ENCODE results near the gene BBS2. TPM values are rescaled to one million over a fixed set of nuclear protein-coding genes. Genes with fewer than 3 reads are reported as not detected.

The BBS2 gene
- total and polyA plus RNA-seq, 2 of the 13 experiments (the other 11 are each of a cell fraction or from before 2014, with no cell fraction given), result 59.7 to 68.3 TPM

GRCh38 chr16:56450986-56451752, 68.7 kb downstream of the BBS2 start, which contains the start of the genes NUDT21 and OGFOD1 (continued):
- TF ChIP-seq ARNT2 (CRISPR knock-in tag; IDR thresholded peaks at IDR 0.05; ENCODE audit: low read depth), result peak; percentile 67; the same call in 1 of the 2 replicates
- no peak for TF ChIP-seq ZNF10 (CRISPR knock-in tag; IDR thresholded peaks at IDR 0.05; ENCODE audit: borderline replicate concordance, low read depth)
- TF ChIP-seq FIP1L1 (IDR thresholded peaks at IDR 0.05; ENCODE audit: borderline replicate concordance, insufficient read depth, low read depth, low read length), result no peak
- peak; percentile 94 for TF ChIP-seq YEATS4 (CRISPR knock-in tag; IDR thresholded peaks at IDR 0.05; ENCODE audit: borderline replicate concordance)
- peak; percentile 69; the same call in 1 of the 2 replicates for TF ChIP-seq ZBTB39 (CRISPR knock-in tag; IDR thresholded peaks at IDR 0.05)
- TF ChIP-seq KAT2B (IDR thresholded peaks at IDR 0.05; ENCODE audit: borderline replicate concordance, low read depth, low read length), result no peak
- TF ChIP-seq EED (CRISPR knock-in tag; IDR thresholded peaks at IDR 0.05), result 0 out of 2 replicates have a peak, but pooled peaks have one; percentile 10
- TF ChIP-seq SATB2 (CRISPR knock-in tag; IDR thresholded peaks at IDR 0.05), result peak; percentile 76; the same call in 1 of the 2 replicates
- TF ChIP-seq TOE1 (CRISPR knock-in tag; IDR thresholded peaks at IDR 0.05), result no peak; the same call in 1 of the 2 replicates
- TF ChIP-seq ZNF546 (CRISPR knock-in tag; conservative IDR thresholded peaks at IDR 0.05), result peak; percentile 88
- peak; percentile 48; the same call in 1 of the 2 replicates for TF ChIP-seq KLF6 (CRISPR knock-in tag; IDR thresholded peaks at IDR 0.05)
- TF ChIP-seq ZBTB14 (CRISPR knock-in tag; IDR thresholded peaks at IDR 0.05), result peak; percentile 5; the same call in 1 of the 2 replicates
- peak; percentile 89 for TF ChIP-seq SP4 (CRISPR knock-in tag; IDR thresholded peaks at IDR 0.05)
- no peak for TF ChIP-seq SNAPC2 (CRISPR knock-in tag; IDR thresholded peaks at IDR 0.05)
- TF ChIP-seq ZNF782 (CRISPR knock-in tag; IDR thresholded peaks at IDR 0.05; ENCODE audit: borderline replicate concordance), result no peak
- no peak for TF ChIP-seq PAX8 (CRISPR knock-in tag; IDR thresholded peaks at IDR 0.05; ENCODE audit: borderline replicate concordance)
- peak; percentile 63; the same call in 1 of the 2 replicates for TF ChIP-seq ELF4 (CRISPR knock-in tag; IDR thresholded peaks at IDR 0.05; ENCODE audit: borderline replicate concordance)
- no peak; the same call in 1 of the 2 replicates for TF ChIP-seq ZNF30 (CRISPR knock-in tag; IDR thresholded peaks at IDR 0.05)
- peak; percentile 63 for TF ChIP-seq KDM4B (CRISPR knock-in tag; IDR thresholded peaks at IDR 0.05)
- TF ChIP-seq ZMYM3 (CRISPR knock-in tag; IDR thresholded peaks at IDR 0.05), result no peak
- TF ChIP-seq BCL3 (CRISPR knock-in tag; IDR thresholded peaks at IDR 0.05), result 0 out of 2 replicates have a peak, but pooled peaks have one; percentile 57
- peak; percentile 87 for TF ChIP-seq ZNF878 (CRISPR knock-in tag; IDR thresholded peaks at IDR 0.05)
- 0 out of 2 replicates have a peak, but pooled peaks have one; percentile 19 for TF ChIP-seq ZNF777 (CRISPR knock-in tag; IDR thresholded peaks at IDR 0.05)
- TF ChIP-seq TGIF2 (CRISPR knock-in tag; IDR thresholded peaks at IDR 0.05), result no peak; the same call in 1 of the 2 replicates
- TF ChIP-seq HDAC1 (CRISPR knock-in tag; IDR thresholded peaks at IDR 0.05), result no peak; the same call in none of the 2 replicates
- peak; percentile 73 for TF ChIP-seq ZMYM4 (CRISPR knock-in tag; IDR thresholded peaks at IDR 0.05)
- no peak for TF ChIP-seq SCMH1 (CRISPR knock-in tag; IDR thresholded peaks at IDR 0.05; ENCODE audit: borderline replicate concordance)

Data from HepG2 (cell line).